Activated naive CD8-positive, alpha-beta T cell treated with anti-CD3 and anti-CD28 coated beads, Interleukin-2, amount 10 ng/mL, durations not matched to agents 7 days and 5 days (primary cell): ENCODE data around the gene KCNMB4. TPM values are rescaled to one million over a fixed set of nuclear protein-coding genes. Genes with fewer than 3 reads are reported as not detected.
A peak's percentile ranks its signal among the peaks of the same experiment; 100 is the strongest.

Experiments used
- ATAC-seq: fragments of 150-1000 bp; cut with Tn5 transposase; one replicate; pipeline ENCODE4 v1.10.0; 2021; ENCODE audit warnings: low read depth, moderate library complexity
- POLR2A ChIA-PET: fragments of 350-600 bp; sonication (Branson Sonifier 250); formaldehyde crosslinking; loops from one replicate; lab custom pipeline; 2021; ENCODE audit warnings: antibody characterized with exemption; lab: Charles Lee
- DNase-seq: peaks from one replicate; pipeline ENCODE4 v3.0.0; 2021
- H3K27ac Mint-ChIP-seq: one replicate; pipeline ENCODE4 v1.8.0; 2022; ENCODE audit warnings: mild to moderate bottlenecking, mixed read lengths
- H3K27me3 Mint-ChIP-seq: one replicate; pipeline ENCODE4 v1.8.0; 2022; ENCODE audit warnings: mild to moderate bottlenecking, moderate library complexity, mixed read lengths
- H3K36me3 Mint-ChIP-seq: one replicate; pipeline ENCODE4 v1.8.0; 2021; ENCODE audit warnings: mild to moderate bottlenecking, mixed read lengths
- H3K4me1 Mint-ChIP-seq: one replicate; pipeline ENCODE4 v1.8.0; 2021; ENCODE audit warnings: mixed read lengths
- H3K4me3 Mint-ChIP-seq: one replicate; pipeline ENCODE4 v1.8.0; 2022; ENCODE audit warnings: mild to moderate bottlenecking, moderate library complexity, mixed read lengths
- H3K9me3 Mint-ChIP-seq: one replicate; pipeline ENCODE4 v1.8.0; 2021; ENCODE audit warnings: mixed read lengths
- total RNA-seq, 2 experiments: library from RNA; stranded (reverse); gene quantifications; one replicate each; pipeline ENCODE4 v1.2.3, GENCODE V29; 2021

Gene KCNMB4
- total RNA-seq, 2 experiments from 2014 or later: 0.74 to 1.4 TPM

GRCh38 chr12:70355972-70356371 is 10.1 kb upstream of the KCNMB4 start:
- DNase-seq (no peak), ATAC-seq (no peak)
- POLR2A ChIA-PET: no interaction called here

DNA sequence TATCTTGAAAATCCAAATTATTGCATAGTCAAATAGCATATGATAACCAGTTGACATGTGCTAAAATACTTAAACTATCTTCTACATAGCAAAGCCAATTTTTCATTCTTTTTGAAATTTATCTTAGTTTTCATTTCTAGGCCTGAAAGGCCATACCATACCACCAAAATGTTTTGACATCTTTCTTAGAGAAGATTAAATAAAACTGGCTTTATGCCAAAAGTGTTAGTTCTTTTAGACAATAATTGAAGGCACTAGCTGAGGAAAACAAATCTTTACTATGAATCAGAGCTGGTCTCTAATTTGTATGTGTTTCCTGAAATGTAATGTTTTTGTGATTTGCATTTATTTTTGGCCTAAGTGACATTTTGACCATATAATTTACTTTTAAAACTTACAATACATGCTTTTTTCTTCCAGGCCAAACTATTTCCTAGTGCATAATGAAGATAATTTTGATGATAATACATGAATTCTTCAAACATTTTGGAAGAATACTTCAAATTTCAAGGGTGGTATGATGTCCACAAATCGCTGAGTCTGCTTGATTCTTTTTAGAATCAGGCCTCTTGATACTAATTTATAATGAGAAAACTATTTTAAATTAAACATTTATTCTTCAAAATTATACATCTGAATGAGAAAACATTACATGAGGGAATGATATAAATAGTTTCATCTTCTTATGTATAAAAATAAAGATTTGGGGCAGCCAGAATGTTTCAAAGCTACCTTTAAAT is 6.5 kb upstream of the KCNMB4 start:
- ATAC-seq (no peak), DNase-seq (no peak)
- POLR2A ChIA-PET: no interaction called here
- no peak overlapping the region for H3K4me3 Mint-ChIP-seq
- H3K27me3 Mint-ChIP-seq: peaks cover 16% of the 10 kb centered on the region
- no peaks in the 10 kb centered on the region for H3K4me1 Mint-ChIP-seq
- no peaks in the 10 kb centered on the region for H3K9me3 Mint-ChIP-seq
- H3K27ac Mint-ChIP-seq: no peak overlapping the region
- H3K36me3 Mint-ChIP-seq: peaks cover 4% of the 10 kb centered on the region

More at GRCh38 chr12:70355972-70356371, 10.1 kb upstream of the KCNMB4 start:
- Mint-ChIP-seq H3K9me3 (no peaks in the 10 kb centered on the region), H3K27me3 (no peaks in the 10 kb centered on the region), H3K4me3 (no peak overlapping the region), H3K4me1 (no peaks in the 10 kb centered on the region), H3K36me3 (peaks cover 15% of the 10 kb centered on the region), H3K27ac (no peak overlapping the region)

GRCh38 chr12:70360218-70360617 is 5.9 kb upstream of the KCNMB4 start:
- peaks cover 4% of the 10 kb centered on the region for H3K4me1 Mint-ChIP-seq
- H3K27me3 Mint-ChIP-seq: peaks cover 22% of the 10 kb centered on the region
- ATAC-seq: no peak
- DNase-seq: no peak
- H3K9me3 Mint-ChIP-seq: no peaks in the 10 kb centered on the region
- POLR2A ChIA-PET: no interaction called here
- H3K4me3 Mint-ChIP-seq: no peak overlapping the region
- no peaks in the 10 kb centered on the region for H3K36me3 Mint-ChIP-seq
- H3K27ac Mint-ChIP-seq: no peak overlapping the region

DNA sequence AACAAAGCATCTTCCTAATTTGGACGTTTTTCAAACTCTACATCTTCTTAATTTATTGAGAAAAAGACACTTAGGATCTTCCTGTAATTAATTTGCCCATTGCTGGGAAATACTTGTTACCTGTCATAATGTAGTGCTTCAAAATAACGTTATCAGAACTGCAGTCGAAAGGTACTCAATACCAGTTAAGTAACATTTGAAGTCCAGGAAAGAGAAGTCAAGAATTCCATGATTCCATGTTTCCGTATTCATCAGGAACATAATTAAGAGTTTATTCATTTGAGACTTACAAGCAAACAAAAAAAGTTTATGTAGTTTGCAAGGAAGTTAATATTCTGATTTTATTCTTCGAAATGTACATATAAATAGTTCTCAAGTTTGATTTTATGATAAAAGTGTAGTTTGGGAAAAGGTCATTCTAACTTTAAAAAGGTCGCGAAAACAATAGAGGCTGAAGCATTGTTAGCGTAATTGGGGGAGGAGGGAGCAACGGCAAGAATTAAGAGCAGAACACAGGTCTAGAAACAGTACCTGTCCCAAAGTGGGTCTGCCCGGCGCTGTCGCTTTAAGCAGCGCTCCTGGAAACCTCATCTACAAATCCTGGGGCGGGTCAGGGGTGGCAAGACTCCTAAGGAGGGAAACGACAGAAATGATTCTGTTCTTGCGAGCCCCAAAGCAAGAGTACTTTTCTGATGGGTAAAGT is 1.2 kb upstream of the KCNMB4 start:
- Mint-ChIP-seq H3K27me3 (peaks cover 41% of the 10 kb centered on the region), H3K4me1 (peaks cover 10% of the 10 kb centered on the region), H3K9me3 (no peaks in the 10 kb centered on the region), H3K4me3 (peak overlapping the region; percentile 75), H3K27ac (no peak overlapping the region), H3K36me3 (no peaks in the 10 kb centered on the region)
- ATAC-seq (no peak), DNase-seq (no peak)
- POLR2A ChIA-PET: interaction anchor here (2.0 kb wide), 1 partner anchor 122 kb away, joined by 9 read pairs; the partner anchor contains the start of gene CNOT2

DNA sequence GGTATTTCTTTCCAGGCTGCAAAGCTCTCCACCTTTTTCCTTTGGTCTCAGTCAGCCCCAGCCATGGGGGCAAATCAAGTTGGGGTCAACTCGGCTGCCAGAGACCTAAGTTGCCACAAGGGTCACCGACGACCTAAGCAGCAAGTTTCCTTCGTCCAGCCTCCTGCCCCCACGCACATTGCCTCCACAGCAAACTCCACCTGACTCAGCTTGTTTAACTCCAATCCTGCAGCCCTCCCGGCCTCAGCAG is 767 bp upstream of the KCNMB4 start:
- POLR2A ChIA-PET: interaction anchor here (2.0 kb wide), 1 partner anchor 122 kb away, joined by 9 read pairs; the partner anchor contains the start of gene CNOT2
- Mint-ChIP-seq H3K27ac (no peak overlapping the region), H3K36me3 (no peaks in the 10 kb centered on the region), H3K27me3 (peaks cover 41% of the 10 kb centered on the region), H3K4me3 (peak overlapping the region; percentile 75), H3K4me1 (peaks cover 10% of the 10 kb centered on the region), H3K9me3 (no peaks in the 10 kb centered on the region)
- no peak for ATAC-seq
- DNase-seq: no peak

DNA sequence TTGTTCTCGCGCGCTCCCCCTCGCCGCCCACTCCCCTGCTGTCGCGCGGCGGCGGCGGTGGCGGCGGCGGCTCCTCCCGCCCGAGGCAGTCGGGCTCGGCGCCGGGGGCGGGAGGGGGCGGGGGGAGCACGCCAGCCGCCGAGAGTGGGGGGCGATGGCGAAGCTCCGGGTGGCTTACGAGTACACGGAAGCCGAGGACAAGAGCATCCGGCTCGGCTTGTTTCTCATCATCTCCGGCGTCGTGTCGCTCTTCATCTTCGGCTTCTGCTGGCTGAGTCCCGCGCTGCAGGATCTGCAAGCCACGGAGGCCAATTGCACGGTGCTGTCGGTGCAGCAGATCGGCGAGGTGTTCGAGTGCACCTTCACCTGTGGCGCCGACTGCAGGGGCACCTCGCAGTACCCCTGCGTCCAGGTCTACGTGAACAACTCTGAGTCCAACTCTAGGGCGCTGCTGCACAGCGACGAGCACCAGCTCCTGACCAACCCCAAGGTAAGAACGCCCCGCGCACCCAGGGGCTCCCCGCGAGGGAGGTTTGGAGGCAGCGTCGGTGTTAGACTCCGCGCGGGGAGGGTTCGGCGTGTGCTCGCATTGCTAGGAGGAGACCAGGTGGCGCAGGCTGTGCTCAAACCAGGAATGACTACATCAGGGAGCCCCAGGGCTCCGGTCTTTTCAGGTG is 629 bp downstream of the KCNMB4 start:
- Mint-ChIP-seq H3K9me3 (peaks cover under 1% of the 10 kb centered on the region), H3K27ac (peak overlapping the region; percentile 70), H3K36me3 (no peaks in the 10 kb centered on the region), H3K4me3 (peak overlapping the region; percentile 83), H3K27me3 (peaks cover 40% of the 10 kb centered on the region), H3K4me1 (peaks cover 11% of the 10 kb centered on the region)
- peak; percentile 67 for DNase-seq
- POLR2A ChIA-PET: interaction anchor here (1.2 to 2.0 kb wide), 2 partner anchors 50 to 123 kb away, joined by 3 to 9 read pairs; partner anchors contain the start of gene CNOT2
- peak; percentile 61 for ATAC-seq

DNA sequence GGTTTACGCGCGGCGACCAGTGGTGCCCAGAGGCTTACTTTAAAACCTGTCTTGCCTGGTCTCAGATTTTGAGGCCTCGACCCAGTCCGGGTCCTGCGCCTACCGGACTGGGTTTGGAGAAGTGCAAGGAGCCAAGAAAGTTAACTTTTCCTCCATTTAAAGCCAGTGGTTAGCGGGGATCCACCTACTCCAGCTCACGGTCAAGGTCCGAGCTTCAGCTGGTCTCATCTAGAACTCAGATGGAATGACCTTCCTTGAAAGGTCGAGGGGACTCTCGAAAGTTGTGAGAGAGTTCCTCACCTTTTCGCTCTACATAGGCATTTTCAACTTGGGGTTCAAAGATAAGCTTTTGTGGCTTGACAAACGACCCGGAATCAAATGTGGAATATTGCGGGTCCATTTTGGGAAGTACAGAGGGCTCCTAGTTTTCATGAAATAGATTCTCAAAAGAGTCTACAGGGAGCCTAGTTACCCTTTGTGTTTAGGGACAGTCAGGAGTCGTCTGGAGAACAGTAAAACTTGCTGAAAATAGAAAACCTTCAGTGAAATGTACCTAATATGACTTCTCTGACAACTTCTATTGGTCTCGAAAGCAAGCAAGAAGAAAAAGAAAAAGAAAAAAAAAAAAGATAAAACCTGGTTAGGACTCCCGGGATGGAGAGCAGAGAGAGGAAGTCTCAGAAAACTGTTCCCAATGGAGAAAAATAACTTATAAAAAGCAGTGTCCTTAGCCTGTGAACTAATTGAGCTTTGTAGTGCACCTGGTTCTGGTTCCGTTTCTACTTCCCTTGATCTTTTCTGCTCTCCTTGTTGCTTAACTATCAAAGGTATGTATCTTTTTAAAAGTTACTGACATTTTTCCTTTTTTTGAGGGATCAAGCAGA is 1.4 kb downstream of the KCNMB4 start:
- no peak for DNase-seq
- POLR2A ChIA-PET: interaction anchor here (1.2 kb wide), 1 partner anchor 49 kb away, joined by 3 read pairs; no protein-coding TSS in a partner anchor

DNA sequence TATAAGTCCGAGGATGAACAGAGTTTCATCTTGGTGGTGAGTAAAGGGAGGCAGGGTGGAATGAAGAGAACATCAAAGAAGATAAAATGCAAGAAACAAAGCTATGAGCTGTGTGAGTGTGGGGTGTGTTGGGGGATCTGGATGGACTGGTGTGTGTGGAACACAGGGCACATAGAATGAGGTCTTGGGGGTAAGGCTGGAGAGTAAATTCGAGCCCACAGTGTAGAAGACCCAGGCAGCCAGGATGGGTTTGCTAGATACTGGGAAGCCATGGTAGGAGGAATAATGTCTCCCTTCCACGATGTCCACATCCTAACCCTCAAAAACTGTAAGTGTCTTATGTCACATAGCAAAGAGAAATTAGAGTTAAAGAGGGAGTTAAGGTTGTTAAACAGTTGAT is 6.8 kb downstream of the KCNMB4 start:
- no peak for DNase-seq
- Mint-ChIP-seq H3K4me1 (peaks cover 3% of the 10 kb centered on the region), H3K27me3 (peaks cover 5% of the 10 kb centered on the region), H3K9me3 (peaks cover 3% of the 10 kb centered on the region), H3K27ac (no peak overlapping the region), H3K4me3 (no peak overlapping the region), H3K36me3 (no peaks in the 10 kb centered on the region)
- no peak for ATAC-seq
- POLR2A ChIA-PET: no interaction called here

More for the DNA sequence above, 1.4 kb downstream of the KCNMB4 start:
- Mint-ChIP-seq H3K4me1 (peaks cover 14% of the 10 kb centered on the region), H3K27me3 (peaks cover 36% of the 10 kb centered on the region), H3K27ac (no peak overlapping the region), H3K4me3 (peak overlapping the region; percentile 83), H3K36me3 (no peaks in the 10 kb centered on the region), H3K9me3 (peaks cover 3% of the 10 kb centered on the region)
- no peak for ATAC-seq

DNA sequence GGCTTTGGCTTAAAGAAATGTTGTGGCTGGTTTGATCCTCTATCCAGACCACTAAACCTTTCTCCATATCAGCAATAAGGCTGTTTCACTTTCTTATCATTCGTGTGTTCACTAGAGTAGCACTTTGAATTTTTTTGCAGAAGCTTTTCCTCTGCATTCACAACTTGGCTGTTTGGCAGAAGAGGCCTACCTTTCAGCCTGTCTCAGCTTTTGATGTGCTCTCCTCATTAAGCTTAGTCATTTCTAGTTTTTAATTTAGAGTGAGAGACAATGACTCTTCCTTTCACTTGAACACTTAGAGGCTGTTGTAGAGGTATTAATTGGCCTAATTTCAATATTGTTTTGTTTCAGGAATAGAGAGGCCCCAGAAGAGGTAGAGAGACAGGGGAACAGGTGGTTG is 13.8 kb downstream of the KCNMB4 start:
- Mint-ChIP-seq H3K36me3 (peaks cover 9% of the 10 kb centered on the region), H3K9me3 (peaks cover 9% of the 10 kb centered on the region), H3K4me3 (no peak overlapping the region), H3K27ac (no peak overlapping the region), H3K27me3 (no peaks in the 10 kb centered on the region), H3K4me1 (peaks cover 11% of the 10 kb centered on the region)
- POLR2A ChIA-PET: no interaction called here
- no peak for DNase-seq
- peak; percentile 36 for ATAC-seq

GRCh38 chr12:70383484-70383883 is 17.4 kb downstream of the KCNMB4 start:
- POLR2A ChIA-PET: no interaction called here
- Mint-ChIP-seq H3K4me1 (peaks cover 11% of the 10 kb centered on the region), H3K27ac (no peak overlapping the region), H3K36me3 (peaks cover 7% of the 10 kb centered on the region), H3K4me3 (no peak overlapping the region), H3K9me3 (peaks cover 11% of the 10 kb centered on the region), H3K27me3 (no peaks in the 10 kb centered on the region)
- DNase-seq: no peak
- no peak for ATAC-seq

- POLR2A ChIA-PET: no interaction called here
- no peak overlapping the region for H3K4me3 Mint-ChIP-seq
- no peak for ATAC-seq
- H3K27ac Mint-ChIP-seq: no peak overlapping the region
- H3K27me3 Mint-ChIP-seq: no peaks in the 10 kb centered on the region
- peaks cover 11% of the 10 kb centered on the region for H3K9me3 Mint-ChIP-seq
- H3K4me1 Mint-ChIP-seq: peaks cover 11% of the 10 kb centered on the region
- DNase-seq: no peak
- H3K36me3 Mint-ChIP-seq: peaks cover 7% of the 10 kb centered on the region
These were observed 17.8 kb downstream of the KCNMB4 start for GRCh38 chr12:70383886-70384285.

DNA sequence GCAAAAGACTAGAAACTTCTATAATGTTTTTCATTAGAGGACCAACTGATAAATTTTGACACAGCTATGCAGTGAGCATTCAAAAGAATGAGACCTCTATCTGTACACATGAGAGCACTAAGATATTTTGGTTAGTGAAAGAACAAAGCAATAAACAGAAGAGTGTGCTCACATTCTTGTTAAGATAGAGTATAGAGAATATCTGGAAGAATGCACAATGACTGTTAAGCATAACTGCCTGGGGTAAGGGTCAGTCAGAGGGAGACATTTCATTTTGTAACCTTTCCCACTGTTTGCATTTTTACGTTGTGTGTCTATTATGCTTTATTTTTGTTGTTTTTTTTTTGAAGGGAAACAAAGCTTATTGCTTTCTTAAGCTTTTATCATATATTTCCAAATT is 20.7 kb downstream of the KCNMB4 start:
- peaks cover 4% of the 10 kb centered on the region for H3K36me3 Mint-ChIP-seq
- peaks cover 6% of the 10 kb centered on the region for H3K9me3 Mint-ChIP-seq
- no peaks in the 10 kb centered on the region for H3K27me3 Mint-ChIP-seq
- POLR2A ChIA-PET: no interaction called here
- no peak for ATAC-seq
- no peak for DNase-seq
- H3K4me1 Mint-ChIP-seq: no peaks in the 10 kb centered on the region
- no peak overlapping the region for H3K27ac Mint-ChIP-seq
- H3K4me3 Mint-ChIP-seq: no peak overlapping the region

DNA sequence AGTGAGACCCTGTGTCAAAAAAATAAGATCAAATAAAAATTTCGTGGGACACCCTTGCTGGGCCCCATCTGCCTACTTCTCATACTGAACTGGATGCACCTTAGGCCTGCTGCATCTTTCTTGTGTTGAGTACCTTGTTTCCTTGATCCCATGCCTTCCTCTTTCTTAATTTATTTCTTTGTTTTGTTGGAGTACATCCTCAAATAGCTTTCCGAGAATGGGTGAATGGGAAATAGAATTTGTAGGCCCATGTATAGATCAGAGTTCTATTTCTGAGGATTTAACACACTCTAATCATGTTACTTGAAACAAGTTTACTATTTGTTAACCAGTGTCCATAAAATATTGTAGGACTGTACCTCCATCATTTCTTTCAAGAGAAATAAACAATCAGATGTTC is 23.6 kb downstream of the KCNMB4 start:
- Mint-ChIP-seq H3K9me3 (peaks cover 6% of the 10 kb centered on the region), H3K36me3 (peaks cover 4% of the 10 kb centered on the region), H3K27me3 (no peaks in the 10 kb centered on the region), H3K4me1 (no peaks in the 10 kb centered on the region), H3K27ac (no peak overlapping the region), H3K4me3 (no peak overlapping the region)
- no peak for DNase-seq
- POLR2A ChIA-PET: no interaction called here
- no peak for ATAC-seq
